ENCODE measurements around the gene SNRNP200.

SNRNP200 gene

DNA sequence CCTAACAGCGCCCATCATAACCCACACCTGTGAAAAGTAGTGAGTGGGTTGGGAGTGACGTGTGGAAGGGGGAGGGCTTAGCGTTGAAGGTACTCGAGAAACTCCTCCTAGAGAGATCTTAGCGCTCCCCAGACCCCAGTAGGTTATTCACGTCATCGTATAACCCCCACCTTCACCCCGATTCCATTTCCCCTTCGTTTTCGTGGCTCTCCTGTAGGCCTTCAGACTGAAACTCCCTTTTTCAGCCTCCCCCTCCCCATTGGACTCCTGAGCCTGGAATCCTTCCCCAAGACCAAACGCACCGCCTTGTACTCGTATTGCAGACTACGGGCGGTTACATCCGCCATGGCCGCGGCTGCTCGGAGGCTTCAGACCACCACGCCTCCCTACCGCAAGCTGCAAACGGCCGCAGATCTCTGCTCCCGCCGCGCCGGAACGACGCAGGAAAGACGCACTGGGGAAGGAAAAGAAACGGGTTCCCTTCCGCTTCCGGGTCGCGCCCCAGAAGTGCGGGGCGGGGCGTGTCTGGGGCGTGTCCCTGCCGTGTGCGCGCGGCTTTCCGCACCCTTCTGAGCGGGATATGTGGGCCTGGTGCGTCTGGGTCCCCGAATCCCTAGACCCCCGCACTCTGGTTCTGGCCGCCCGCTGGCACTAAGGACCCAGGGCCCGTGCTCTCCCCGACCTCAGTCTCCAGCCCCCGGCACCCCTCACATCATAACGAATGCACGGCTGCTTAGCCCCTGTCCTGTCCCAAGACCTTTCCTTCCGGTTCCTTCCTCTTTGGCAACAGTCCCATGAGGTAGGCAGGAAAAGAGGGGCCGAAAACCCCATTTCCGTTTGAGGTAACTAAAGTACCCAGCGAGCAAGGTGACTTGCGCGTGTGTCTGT lies at the start of gene SNRNP200:
Gene SNRNP200 (minus strand): TSS at position 456 of the 888 bp plus-strand sequence. CDS start 109 bp downstream, at position 347.
- DNase-seq: peak; percentile 96

DNA sequence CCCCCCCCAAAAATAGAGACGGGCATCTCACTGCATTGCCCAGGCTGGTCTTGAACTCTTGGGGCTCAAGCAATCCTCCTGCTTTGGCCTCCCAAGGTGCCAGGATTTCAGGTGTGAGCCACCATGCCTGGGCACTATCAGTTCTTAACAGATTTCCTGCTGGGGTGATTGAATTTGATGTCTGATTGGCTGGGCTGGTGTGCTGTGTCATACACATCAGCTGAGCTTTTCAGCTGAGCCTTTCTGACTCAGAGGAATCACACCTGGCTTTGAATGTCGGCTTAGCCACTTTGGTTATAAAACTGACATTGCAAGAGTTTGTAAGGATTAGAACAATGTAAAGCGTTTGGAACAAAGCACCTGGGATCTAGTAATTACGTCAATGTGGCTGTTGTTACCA lies 49.1 kb upstream of the SNRNP200 start:
- peak; percentile 20 for DNase-seq

DNA sequence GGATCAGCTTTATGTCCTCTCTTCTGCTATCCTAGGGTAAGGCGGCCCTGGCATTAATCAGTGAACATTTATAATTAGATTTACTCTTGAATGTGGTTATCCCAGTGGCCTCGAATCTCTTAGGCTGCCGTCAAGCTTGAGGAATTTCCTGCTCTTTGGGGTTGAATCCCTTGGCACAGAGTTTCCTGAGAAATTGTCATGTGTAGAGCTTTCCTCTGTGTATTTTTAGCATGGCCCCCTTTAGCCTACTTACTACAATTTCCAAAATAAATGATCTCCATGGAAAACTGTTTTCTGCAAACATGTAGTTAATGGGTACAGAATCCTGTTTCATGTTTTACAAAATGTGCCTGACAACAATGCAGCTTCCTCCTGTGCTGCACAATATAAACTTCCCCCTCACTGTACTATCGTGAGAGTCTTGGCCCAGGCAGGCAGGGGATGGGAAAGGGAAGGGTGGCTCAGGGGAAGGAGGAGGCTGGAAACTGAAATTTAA lies 48.3 kb upstream of the SNRNP200 start:
- no peak for DNase-seq

DNA sequence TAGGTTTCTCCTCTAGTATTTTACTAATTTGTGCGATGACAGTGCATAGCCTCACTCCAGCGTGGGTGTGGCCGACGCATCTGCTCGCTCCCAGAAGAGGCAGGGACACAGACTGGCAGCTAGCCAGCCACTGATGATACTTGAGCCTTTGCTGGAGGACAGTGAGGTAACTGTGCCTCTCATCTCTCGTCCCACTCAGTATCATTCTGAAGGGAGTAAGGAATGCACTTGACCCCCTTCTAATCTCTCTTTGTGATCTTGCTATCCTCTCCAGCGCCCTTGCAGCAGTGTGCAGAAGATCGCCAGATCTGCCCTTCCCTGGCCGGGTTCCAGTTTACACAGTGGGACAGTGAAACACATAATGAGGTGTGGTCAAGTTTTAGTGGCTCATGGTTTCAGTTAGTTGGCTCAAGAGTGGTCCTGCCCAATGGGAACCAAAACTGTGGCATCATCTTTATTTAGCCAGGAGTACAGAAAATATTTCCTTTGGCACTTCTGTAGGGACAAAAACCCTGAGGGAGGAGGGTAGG lies 47.8 kb upstream of the SNRNP200 start:
- no peak for DNase-seq

DNA sequence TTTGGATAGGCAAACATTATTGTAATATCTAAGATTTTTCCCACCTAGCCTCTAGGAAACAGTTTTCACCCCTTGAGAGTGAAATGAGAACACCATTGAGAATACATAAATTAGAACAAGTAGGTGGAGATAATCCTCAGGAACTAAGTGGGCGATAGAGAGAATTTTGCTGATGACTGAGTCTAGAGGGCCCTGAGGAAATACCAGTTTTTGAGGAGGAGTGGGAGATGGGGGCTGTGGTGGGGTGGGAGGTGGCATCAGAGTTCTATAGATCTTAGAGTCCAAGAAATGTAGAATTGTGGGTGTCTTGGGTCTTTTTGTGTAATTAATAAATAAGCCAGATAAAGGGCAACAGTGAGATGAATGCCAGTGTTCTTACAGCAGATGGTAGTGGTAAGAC lies 42.0 kb upstream of the SNRNP200 start:
- no peak for DNase-seq

DNA sequence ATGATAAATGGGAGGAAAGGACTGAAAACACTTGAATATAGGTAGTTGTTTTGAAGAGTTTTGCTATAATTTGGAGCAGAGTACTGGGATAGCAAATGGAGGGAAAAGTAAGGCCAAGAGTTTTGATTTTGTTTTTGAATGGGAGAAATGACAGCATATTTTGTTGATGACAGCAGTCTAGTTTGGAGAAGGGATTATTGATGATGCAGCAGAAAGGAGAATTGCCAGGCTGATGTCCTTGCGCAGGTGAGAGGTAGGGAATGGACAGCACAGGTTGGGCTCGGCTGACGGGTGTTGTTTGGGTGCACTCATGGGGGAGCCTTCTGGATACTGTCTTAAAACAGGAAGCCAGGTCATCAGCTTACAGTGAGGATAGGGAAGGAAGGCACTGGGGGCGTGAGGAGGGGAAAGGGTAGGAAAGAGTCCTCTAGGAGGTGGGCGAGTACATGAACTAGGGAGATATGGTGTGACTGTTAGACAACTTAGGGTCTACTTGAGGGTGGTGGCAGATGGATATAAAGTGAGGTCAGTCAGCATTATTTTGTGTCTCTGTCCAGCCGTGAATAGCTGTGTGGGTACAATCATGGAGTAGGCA lies 40.6 kb upstream of the SNRNP200 start:
- no peak for DNase-seq

DNA sequence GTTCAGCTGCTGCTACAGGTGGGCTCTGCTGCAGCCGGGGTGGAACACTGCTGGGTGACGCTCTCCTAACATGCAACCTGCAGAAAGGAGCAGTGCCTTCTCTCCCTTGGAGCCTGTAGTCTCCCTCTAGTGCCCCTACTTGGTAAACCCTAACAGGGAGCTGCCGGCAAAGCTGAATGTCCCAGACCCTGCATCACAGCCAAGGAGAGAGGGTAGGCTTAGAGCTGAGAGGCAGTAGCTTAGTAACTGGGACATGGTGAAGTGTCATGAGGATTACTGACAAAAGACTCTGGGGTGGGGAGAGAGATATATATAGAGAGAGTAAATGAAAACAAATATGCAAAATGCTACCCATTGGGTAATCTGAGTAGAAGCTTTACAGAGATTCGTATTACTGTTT lies 40.1 kb upstream of the SNRNP200 start:
- peak; percentile 35 for DNase-seq

DNA sequence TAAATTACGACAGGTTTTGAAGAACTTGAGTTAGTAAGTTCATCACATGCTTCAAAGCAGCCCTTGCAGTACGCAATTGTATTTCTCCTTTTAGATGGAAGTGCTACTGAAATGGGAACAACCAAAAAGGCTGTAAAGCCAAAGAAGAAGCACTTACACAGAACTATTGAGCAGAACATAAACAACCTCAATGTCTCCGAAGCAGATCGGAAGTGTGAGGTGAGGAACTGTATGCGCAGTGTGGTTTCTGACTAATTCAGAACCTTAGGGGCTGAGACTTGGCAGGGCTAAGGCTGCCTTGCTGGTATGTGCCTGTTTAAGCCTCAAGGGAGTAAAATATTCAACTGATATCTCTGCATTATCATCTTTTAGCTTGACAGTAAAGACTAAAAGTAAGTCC lies 38.7 kb upstream of the SNRNP200 start:
- DNase-seq: peak; percentile 92

DNA sequence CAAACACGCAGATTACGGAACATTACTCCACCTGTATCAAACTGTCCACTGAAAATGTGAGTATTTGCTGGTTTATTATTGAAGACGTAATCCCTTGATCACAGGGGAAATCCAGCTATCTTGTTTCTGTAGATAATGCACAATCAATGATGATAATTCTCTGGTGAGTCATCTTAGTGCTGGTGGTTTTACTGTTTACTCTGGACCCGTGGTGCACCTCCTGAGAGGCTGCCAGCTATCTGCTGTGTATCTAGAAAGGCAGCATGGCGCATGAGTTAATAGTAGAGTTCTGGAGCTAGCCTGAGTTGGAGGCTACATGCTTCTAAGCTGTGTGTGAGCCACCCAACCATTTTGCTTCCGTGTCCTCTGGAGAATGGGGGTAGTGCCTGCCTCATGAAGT lies 36.7 kb upstream of the SNRNP200 start:
- peak; percentile 89 for DNase-seq

DNA sequence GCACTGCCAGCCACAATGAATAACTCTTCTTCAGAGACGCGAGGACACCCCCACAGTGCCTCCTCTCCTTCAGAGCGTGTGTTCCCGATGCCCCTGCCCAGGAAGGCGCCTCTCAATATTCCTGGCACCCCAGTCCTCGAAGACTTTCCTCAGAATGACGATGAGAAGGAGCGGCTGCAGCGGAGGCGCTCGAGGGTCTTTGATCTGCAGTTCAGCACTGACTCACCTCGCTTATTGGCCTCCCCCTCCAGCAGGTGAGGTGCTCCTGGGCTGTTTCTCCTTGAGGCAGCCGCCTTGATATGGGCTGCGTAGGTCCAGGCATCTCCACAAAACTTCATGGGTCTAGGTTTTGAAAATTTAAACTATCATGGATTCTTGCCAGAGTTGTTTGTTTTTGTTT lies 36.3 kb upstream of the SNRNP200 start:
- DNase-seq: no peak

DNA sequence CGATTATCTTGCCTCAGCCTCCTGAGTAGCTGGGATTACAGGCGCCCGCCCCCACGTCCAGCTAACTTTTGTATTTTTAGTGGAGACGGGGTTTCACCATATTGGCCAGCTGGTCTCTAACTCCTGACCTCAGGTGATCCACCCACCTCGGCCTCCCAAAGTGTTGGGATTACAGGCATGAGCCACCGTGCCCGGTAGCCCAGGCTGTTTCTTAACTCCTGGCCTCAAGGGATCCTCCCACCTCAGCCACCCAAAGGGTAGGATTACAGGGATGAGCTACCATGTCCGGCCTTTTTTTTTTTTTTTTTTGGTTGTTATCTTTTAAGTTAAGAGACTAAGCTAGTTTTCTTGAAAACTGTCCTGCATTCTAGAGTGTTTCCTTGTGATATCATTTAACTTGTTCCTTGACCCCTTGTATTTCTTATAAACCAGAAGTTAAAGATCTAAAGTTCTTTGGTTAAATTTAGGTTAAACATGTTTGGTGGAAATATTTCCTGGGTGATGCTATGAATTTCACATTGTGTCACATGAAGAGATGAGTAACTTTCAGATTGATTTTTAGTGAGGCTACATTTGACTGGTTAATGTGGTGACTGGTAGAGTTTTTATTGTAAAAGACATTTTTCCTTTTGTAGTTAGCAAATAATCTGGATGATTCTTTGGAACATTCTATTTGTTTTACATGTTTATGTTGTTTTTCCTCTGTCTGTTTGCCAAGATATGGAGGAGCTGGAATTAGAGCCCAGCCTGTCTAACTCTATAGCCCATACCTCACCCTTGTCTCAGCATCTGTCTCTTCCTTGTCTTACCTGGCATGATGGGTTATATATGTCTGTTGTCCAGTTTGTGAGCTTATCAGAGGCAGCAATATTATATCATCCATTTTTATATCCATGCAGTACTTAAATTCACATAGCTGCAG lies 35.4 kb upstream of the SNRNP200 start:
- peak; percentile 79 for DNase-seq

DNA sequence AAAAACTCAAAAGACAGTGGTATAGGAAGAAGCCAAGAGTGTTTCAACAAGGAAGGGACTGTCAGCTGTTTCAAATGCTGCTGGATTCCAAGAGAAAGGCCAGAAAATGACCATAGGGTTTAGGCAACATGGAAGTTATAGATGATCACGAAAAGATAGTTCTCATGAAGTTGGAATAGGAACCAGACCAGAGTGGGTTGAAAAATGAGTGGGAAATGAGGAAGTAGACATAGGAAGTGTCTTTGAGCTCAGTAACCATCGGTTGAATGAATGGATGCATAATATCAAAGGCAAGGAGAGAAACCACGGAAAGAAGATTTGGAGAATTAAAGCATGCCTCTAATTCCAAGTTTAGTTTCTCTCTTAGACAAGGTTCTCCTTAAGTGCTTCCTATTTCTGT lies 31.5 kb upstream of the SNRNP200 start:
- no peak for DNase-seq

DNA sequence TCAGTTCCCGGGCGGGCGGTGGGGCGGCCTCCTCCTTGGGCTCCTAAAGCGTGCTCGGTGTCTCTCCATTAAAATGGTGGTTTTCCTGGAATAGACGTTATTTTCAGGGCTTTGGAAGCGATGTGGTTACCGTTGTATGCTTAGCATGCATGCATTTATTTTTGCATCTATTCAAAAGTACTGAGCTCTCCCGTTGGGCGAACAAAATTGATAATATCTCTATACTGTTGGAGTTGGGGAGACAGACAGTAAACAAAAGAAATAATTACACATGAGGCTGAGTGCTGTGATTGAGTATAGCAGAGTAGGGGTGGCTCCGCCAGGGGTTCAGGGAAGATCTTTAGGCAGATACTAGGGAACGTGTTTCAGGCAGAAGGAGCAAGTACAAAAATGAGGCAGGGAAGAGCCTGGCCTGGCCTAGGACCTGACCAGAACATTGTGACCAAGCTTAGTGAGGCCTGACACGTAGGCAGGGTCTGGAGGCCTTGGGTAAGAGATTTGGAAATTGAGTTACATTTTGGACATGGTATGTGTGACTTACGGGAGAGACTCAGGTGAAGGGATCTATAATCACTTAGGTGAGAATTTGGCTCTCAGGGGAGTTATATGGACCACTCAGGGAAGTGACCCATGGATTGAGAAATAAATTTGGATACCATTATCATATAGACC lies 30.9 kb upstream of the SNRNP200 start:
- DNase-seq: no peak

DNA sequence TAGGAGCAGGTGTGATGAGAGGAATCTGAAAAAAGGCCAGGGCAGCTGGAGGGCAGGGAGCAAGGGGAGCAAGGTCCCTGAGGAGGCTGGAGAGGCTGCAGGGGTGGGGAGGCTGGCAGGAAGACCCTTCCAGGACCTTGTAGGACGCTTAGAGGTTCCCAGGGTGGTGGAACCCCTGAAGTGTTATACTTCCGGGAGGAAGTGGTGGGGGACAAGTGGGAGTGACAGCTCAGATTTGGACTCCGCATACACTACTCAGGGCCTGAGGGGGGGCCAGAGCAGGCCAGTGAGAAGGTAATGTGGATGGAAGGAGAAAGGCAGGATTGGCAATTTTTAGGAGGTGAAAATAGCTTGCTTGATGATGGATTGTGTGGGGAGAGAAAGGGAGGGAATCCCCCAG lies 28.4 kb upstream of the SNRNP200 start:
- DNase-seq: no peak

DNA sequence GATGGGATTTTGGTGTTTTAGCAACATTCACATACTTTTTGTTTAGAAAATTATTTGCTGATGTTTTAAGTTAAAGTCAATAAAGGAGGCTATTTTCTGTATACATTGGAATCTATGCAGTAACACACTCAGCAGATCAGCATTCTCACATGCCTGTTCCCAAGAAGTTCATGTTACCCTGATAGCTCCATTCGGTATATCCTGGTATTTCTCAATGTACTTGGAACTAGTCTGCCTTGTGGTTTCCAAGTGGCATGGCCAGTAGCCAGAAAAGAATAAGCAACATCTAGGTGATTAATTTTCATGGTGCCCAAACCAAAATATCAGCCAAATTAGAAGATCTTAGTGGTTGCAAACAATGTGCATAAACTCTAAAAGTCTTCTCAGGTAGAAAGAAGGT lies 25.1 kb upstream of the SNRNP200 start:
- DNase-seq: no peak

DNA sequence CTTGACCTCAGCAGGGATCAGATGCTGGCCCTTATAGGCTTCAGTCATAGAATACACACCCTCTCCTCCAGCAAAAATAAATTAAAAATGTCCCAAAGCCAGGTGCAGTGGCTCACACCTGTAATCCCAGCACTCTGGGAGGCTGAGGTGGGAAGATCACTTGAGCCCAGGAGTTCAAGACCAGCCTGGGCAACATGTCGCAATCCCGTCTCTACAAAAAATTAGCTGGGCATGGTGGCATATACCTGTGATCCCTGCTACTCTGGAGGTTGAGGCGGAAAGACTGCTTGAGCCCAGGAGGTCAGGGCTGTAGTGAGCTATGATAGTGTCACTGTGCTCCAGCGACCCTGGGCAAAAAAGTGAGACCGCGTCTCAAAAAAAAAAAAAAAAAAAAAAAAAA lies 24.5 kb upstream of the SNRNP200 start:
- no peak for DNase-seq

DNA sequence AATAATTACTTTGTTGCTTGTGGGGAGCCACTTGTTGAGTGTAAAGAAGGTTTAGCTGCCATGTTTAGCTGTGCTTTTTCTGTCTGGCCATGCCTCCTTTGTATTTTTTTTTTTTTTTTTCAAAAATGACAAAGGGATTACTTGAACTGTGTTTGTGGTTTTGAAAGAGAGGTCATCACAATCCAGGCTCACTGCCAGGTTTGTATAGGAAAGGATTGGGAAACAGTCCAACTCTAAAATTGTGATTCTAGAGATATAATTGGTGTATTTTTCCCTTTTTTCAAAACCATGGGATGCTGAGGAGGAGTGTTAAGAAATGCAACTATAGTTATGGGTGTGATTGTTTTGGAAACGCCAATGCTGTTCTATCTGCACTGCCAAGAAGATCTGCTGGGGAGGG lies 24.1 kb upstream of the SNRNP200 start:
- DNase-seq: no peak

DNA sequence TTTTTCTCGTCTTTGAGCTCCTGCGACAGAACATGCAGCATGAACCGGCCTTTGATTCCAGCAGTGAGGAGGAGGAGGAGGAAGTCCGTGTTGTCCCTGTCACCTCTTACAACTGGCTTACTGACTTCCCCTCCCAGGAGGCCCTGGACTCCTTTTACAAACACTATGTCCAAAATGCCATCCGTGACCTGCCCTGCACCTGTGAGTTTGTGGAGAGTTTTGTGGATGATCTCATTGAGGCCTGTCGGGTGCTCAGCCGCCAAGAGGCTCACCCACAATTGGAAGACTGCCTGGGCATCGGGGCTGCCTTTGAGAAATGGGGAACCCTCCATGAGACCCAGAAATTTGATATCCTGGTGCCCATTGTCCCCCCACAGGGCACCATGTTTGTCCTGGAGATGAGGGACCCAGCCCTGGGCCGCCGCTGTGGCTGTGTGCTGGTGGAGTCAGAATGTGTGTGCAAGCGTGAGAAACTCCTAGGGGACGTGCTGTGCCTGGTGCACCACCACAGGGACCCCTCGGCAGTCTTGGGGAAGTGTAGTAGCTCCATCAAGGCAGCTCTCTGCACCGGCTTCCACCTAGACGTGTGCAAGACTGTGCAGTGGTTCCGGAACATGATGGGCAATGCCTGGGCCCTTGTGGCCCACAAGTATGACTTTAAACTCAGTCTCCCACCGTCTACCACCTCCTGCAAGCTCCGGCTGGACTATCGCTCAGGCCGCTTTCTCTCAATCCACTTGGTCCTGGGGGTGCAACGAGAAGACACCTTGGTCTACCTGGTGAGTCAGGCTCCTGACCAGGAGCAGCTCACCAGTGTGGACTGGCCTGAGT lies 21.9 kb upstream of the SNRNP200 start:
- no peak for DNase-seq

DNA sequence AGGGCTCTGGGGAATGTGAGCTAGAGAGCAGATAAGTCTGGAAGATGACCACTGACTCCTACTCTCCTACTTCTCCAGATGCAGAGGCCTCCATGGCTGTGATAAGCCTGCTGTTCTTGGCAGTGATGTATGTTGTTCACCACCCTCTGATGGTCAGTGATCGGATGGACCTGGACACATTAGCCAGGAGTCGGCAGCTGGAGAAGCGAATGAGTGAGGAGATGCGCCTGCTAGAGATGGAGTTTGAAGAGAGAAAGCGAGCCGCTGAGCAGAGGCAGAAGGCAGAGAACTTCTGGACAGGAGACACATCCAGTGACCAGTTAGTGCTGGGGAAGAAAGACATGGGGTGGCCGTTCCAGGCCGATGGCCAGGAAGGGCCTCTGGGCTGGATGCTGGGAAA lies 21.2 kb upstream of the SNRNP200 start:
- DNase-seq: no peak

DNA sequence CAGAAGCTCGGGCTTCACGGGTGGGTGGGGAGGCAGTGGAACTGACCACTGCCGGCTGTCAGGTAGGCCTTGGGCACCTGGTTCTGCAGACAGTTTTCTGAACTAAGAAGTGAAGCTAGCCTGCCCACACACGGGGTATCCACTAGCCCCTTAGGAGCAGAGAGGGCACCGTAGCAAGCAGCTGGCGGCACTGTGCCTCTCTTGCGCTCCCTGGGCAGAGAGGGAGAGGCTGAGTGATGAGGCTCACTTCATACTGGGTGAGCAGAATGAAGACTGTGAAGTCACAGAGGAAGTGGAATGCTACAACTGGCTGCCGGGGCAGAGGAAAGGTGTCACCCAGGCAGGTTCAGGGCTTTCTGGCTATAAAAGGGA lies 20.5 kb upstream of the SNRNP200 start:
- DNase-seq: peak; percentile 79
